Stimulated activated CD8-positive, alpha-beta memory T cell treated with anti-CD3 and anti-CD28 coated beads, Interleukin-4, amount 100 ng/mL, for 24 hours (primary cell): ENCODE results near the gene MROH2A.

Experiments
- DNase-seq: peaks from one replicate; pipeline ENCODE4 v3.0.0-alpha.2; 2020; ENCODE audit warnings: low read depth

MROH2A gene

DNA sequence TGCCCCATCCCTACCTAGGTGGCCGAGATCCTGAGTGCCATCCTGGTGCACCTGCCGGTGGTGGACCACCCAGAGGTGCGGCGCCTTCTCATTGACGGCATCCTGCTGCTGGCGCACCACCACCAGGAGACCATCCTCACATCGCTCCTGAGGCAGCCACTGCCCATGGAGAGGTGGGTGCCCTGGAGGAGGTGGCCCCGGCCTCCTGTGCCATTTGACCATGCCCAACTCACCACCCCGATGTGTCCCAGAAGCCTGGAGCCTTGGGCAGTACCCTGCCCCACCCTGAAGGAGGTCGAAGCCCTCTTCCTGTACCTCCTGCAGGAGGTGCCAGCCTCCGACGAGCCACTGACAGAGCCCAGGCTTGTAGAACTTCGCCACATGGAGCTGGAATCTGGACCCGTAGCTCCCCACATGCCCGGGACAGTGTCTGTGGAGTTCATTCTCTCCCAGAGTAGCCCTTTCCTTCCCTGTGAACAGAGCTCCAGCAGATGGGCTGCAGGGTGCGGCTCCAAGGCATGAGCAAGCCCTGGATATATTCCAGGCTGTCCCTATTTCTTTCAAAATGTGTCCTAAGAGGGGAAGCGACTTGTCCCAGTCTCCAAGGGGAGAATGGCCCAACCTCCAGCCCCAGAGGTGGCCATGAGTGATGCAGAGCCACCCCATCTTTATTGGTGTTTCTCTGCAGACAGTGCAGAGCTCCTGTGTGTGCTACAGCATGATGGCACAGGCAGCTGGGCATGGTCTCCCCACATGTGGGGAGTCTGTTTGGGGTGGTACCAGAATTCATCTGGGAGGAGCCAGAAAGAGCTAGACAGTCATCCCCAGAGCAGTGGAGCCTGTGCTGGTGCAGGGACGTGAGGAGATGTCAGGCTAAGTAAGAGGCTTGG lies 42.0 kb downstream of the MROH2A start:
- DNase-seq = no peak

DNA sequence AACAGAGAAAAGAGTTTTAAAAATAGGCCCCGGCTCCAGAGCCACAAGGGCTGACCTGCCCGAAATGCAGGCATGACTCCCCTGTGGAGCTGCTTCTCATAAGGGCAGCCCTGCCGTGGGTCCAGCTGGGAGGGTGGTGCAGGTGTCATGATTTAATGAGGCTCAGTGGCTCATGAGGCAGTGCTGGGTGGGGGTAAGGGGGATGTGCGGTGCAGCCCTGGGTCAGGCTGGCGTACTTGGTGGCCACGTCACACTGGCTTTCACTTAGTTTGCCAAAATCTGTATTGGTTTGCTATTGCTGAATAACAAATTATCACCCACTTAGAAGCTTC lies 42.6 kb downstream of the MROH2A start:
- DNase-seq = no peak

DNA sequence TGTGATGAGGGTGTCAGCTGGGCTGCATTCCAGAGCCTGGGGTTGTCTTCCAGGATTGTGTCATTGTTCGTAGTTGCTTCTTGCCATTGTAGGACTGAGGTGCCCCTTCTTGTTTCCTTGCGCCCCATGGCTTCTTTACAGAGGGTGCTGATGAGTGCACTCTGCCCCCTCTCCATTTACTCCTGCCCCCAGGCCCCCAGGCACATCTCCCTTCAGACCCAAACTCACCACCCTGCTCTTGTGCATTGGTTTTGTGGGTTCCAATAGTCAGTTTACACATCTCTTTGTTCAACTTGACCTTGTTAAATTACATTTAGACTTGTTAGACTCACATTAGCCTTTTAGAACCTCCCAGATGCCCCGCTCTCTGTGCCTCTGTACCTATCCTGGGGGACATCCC lies 43.1 kb downstream of the MROH2A start:
- no peak for DNase-seq

- no peak for DNase-seq
Measured at GRCh38 chr2:233821709-233822100, 43.6 kb downstream of the MROH2A start.

GRCh38 chr2:233822101-233822771 lies 44.1 kb downstream of the MROH2A start:
- DNase-seq = no peak

- DNase-seq = no peak
Measured at GRCh38 chr2:233822781-233823730, 44.9 kb downstream of the MROH2A start.

- no peak for DNase-seq
Measured at GRCh38 chr2:233823731-233824121, 45.6 kb downstream of the MROH2A start.

DNA sequence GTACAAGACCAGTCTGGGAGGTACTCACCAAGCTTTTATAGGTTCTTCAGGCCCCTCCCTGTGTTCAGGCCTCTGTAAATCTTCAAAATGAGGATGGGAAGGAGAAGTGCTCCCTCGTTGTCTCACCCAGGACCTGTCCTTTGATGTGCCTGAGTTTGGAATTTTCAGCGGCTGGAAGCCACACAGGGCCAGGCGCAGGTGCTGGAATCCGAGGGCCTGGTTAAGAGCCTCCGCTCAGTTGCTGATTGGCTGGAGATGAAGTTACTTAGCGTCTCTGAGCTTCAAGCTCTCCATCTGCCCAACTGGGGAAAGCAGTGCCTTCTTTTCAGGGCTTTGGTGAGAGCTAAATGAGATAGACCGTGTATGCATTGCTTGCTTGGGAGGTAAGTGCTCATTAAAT lies 46.2 kb downstream of the MROH2A start:
- no peak for DNase-seq

DNA sequence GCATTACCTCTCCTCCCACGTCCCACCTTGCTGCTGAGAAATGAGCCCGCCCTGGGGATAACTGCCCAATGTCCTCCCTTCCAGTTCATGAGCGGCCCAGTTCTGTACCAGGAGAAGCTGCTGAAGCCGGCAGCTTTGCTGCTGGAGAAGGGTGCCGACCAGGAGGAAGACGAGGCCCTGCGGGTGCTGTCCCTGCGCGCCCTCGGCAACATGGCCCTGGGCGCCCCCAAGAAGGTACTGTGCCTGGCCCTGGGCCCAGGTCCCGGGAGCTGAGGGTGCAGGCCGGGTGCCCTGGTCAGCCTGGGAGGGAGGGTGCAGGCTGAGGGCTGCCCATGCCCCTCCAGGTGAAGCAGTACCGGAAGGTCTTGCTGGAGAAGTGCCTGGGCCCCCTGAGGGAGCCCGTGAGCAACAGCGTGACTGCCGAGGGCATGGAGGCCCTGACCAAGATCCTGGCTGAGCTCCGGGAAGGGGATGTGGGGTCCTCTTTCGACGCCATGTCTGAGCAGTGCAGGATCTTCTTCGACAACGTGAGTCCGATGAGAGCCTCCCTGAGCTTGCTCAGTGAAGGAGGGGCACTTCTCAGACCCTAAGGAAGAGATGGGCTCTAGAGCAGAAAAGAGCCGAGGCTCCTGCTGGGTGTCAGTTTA lies 50.5 kb downstream of the MROH2A start:
- no peak for DNase-seq

- no peak for DNase-seq
Measured at GRCh38 chr2:233829193-233830110, 51.3 kb downstream of the MROH2A start.

DNA sequence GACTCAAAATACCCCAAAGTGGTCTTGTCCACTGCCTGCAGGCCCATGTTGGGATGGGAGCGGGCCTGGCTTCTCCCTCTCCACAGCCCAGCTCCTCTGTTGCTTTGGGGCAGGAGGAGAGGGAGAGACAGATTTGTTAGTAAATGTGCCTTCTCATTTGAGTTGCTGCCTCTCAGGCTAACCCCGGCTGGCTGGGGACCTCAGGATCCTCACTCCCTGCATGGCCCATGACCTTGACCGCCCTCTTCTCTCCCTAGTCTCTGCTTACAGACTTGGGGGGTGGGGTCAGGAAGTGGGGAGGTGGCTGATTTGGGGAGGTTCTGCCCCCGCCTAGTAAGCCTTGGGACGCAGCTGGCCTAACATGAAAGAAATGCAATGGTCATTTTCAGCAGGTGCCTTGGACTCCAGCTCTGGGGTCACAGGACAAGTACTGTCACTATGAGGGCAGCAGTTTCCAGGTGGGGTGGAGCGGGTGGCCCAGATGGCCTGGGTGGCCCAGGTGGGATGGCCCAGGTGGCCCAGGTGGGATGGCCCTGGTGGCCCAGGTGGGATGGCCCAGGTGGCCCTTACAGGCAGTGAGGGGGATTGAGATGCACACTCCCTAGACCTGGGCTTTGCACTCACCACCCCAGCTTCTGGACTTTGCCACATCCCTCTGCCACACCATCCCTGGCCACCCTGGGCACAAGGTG lies 52.1 kb downstream of the MROH2A start:
- DNase-seq = no peak

DNA sequence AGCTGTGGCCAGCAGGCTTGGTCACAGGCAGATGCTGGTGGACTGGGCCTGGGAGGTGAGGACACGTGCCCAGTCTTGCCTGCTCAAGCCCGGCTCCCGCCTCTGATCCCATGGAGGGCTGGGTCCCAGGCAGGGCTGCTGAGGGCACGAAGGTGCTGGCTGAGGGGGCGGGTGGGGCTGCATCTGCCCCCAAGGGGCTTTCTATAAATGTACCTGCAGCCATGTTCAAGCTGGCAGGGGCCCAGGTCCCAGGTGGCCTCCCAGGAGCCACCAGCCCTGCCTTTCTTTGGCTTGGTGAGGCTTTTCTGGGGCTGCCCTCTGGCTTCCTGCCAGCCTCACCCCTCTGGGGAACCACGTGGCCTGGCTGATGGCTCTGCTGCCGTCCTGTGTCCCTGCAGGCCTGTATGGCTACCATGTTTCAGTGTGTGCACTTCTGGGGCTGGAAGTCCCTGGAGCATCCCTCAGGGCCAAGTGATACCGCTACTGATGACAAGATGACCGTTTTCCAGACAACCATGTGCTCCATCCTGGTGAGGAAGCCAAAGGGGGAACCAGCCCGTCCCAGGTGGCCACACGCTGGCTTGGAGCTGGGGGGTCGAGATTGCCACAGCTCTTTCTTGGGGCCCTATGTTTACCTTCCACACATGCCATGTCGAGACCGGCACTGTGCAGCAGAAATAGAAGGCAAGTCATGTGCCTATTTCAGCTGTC lies 53.0 kb downstream of the MROH2A start:
- no peak for DNase-seq

GRCh38 chr2:233831861-233832260 lies 53.7 kb downstream of the MROH2A start:
- DNase-seq = no peak

DNA sequence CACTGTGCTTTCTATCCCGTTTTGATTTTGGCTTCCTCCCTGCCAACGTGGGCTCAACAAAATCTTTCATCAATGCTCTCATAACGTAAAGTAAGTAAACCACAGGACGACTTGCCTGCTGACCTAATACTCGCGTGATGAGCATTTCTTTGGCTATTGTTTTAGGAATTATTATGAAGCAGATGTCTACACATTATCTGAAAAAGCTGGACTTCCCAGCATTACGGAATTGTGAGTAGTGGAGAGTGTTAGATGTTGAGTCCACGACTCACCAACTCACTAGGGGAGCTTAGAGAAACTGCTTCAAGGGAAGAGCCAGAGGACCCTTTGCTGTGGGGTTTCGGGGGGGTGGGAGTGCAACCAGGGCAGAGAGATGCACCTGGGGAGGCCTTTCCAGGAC lies 54.3 kb downstream of the MROH2A start:
- no peak for DNase-seq

DNA sequence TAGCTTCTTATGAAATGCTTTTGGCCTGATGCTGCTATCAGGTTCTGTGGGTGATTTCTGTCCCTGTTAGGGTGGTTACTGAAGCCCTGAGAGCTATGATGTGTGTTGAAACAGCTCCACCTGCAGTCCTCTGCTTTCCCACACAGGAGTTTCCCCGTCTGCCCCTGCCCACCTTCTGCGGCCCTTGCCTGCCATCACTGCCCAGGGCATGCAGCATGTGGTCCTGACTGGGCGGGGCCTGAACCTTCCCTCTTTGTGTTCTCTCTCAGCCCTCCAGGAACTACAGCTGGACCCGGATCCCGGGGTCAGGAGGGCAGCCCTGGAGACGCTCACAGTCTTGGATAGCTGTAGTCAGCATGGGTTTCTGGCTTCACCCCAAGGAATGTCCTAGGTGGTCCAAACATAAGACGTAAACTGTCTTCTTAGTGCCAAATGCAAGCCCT lies 54.8 kb downstream of the MROH2A start:
- DNase-seq = no peak

GRCh38 chr2:233833345-233833744 lies 55.2 kb downstream of the MROH2A start:
- DNase-seq = no peak

- no peak for DNase-seq
Measured at GRCh38 chr2:233835230-233836186, 57.4 kb downstream of the MROH2A start.

GRCh38 chr2:233836359-233836758 lies 58.2 kb downstream of the MROH2A start:
- no peak for DNase-seq
